ENCODE data around the gene VSTM4.

GRCh38 chr10:49058463-49059255 lies 56.7 kb downstream of the VSTM4 start:
- TF ChIP-seq CTCF (conservative IDR thresholded peaks at IDR 0.05; ENCODE audit: low read depth in 2 of 2) (no peak), REST (IDR thresholded peaks at IDR 0.05; ENCODE audit: unreplicated experiment) (no peak), POLR2AphosphoS5 (IDR thresholded peaks at IDR 0.05; ENCODE audit: low read depth) (no peak)

All from GM23338 (cell line).